Tongue (tissue), 2 donors: Measurements from ENCODE around the gene BABAM2. TPM values are rescaled to one million over a fixed set of nuclear protein-coding genes. Genes with fewer than 3 reads are reported as not detected.
A peak's percentile ranks its signal among the peaks of the same experiment; 100 is the strongest.

Experiments
- DNase-seq: peaks from one replicate; pipeline ENCODE4 v3.0.0-alpha.2; 2015
- total RNA-seq: library from RNA; depleted of rRNA; stranded (reverse); fragments of >200 nt; gene quantifications from one replicate; pipeline ENCODE4 v1.2.3, GENCODE V29; 2014

Gene BABAM2
- total RNA-seq, 1 donor from 2014 or later, result 16.1 TPM

- DNase-seq, result no peak
Measured at GRCh38 chr2:28034696-28035095, 144.2 kb downstream of the BABAM2 start.

- DNase-seq, result no peak
Measured at GRCh38 chr2:28035163-28035690, 144.7 kb downstream of the BABAM2 start.

GRCh38 chr2:28035816-28036215, 145.3 kb downstream of the BABAM2 start:
- DNase-seq, result no peak

GRCh38 chr2:28036307-28036706, 145.8 kb downstream of the BABAM2 start:
- peak; percentile 10 for DNase-seq

- no peak for DNase-seq
Measured at GRCh38 chr2:28038722-28039121, 148.2 kb downstream of the BABAM2 start.

- DNase-seq, result no peak
Measured at GRCh38 chr2:28045676-28046351, 155.3 kb downstream of the BABAM2 start.

- DNase-seq, result no peak
Measured at GRCh38 chr2:28046921-28047320, 156.4 kb downstream of the BABAM2 start.

- DNase-seq, result no peak
Measured at GRCh38 chr2:28047681-28048080, 157.2 kb downstream of the BABAM2 start.

- no peak for DNase-seq
Measured at GRCh38 chr2:28048341-28048740, 157.8 kb downstream of the BABAM2 start.

GRCh38 chr2:28049416-28049815, 158.9 kb downstream of the BABAM2 start:
- no peak for DNase-seq

- no peak for DNase-seq
Measured at GRCh38 chr2:28049899-28050298, 159.4 kb downstream of the BABAM2 start.

GRCh38 chr2:28052691-28053090, 162.2 kb downstream of the BABAM2 start:
- no peak for DNase-seq

- no peak for DNase-seq
Measured at GRCh38 chr2:28053597-28053996, 163.1 kb downstream of the BABAM2 start.

GRCh38 chr2:28054916-28055315, 164.4 kb downstream of the BABAM2 start:
- DNase-seq, result no peak

- no peak for DNase-seq
Measured at GRCh38 chr2:28055325-28055970, 164.9 kb downstream of the BABAM2 start.

GRCh38 chr2:28058791-28059190, 168.3 kb downstream of the BABAM2 start:
- DNase-seq, result no peak

GRCh38 chr2:28062867-28063266, 172.3 kb downstream of the BABAM2 start:
- no peak for DNase-seq

GRCh38 chr2:28063492-28063962, 173.0 kb downstream of the BABAM2 start:
- DNase-seq, result no peak

GRCh38 chr2:28067602-28068001, 177.1 kb downstream of the BABAM2 start:
- no peak for DNase-seq

GRCh38 chr2:28068088-28068487, 177.6 kb downstream of the BABAM2 start:
- DNase-seq, result no peak

GRCh38 chr2:28068527-28068926, 178.0 kb downstream of the BABAM2 start:
- DNase-seq, result no peak

GRCh38 chr2:28071221-28071620, 180.7 kb downstream of the BABAM2 start:
- DNase-seq, result no peak

- no peak for DNase-seq
Measured at GRCh38 chr2:28074137-28074536, 183.6 kb downstream of the BABAM2 start.

GRCh38 chr2:28080911-28081310, 190.4 kb downstream of the BABAM2 start:
- no peak for DNase-seq
